Suppressor macrophage treated with lipopolysaccharide for 1 hour (primary cell): Measurements from ENCODE around the gene OMG.
A peak's percentile ranks its signal among the peaks of the same experiment; 100 is the strongest.
"Not testable (repeated sequence)": the region's sequence is repeated elsewhere in the genome, so short reads cannot be mapped to it uniquely, and the experiment has no call there.

Experiments used
- DNase-seq, 3 donors: peaks; one replicate each; pipeline ENCODE4 v3.0.0-alpha.2; 2020 to 2022

The OMG gene

DNA sequence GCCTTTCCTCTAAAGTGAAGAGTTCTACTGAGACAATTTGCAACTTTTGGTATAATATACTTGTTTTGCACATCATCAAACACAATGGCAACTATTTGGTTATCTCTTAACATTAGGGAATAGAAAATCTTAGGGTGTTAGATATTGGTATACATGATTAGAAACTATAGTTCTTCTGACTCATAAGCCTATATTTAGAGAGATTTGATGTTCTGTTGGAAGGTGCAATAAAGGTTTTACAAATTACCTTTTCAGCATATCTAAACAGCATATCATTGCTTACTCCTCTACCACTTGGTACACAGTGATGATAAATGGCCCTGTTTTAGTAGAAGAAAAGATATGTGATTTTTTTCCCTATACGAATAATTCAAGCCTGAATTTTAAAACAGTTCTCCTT lies 10.6 kb upstream of the OMG start:
- no peak for DNase-seq

DNA sequence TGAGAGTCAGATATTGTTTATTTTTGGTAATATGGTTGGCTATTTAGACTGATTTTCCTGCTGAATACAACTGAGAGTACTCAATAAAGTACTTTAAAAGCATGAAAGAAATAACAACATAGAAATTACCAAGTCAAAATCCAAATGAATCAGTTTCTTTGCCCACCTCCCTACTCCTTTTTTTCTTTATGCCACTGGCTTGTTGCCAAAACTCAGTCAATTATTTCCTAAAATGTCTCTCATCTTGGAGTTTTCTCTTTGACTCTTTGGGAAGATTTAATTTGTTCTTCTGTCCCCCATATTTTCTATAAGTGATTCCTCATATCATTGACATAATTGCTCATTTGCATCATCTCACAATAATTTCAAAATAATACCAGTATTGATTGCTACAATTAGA lies 2.6 kb upstream of the OMG start:
- DNase-seq: no peak

DNA sequence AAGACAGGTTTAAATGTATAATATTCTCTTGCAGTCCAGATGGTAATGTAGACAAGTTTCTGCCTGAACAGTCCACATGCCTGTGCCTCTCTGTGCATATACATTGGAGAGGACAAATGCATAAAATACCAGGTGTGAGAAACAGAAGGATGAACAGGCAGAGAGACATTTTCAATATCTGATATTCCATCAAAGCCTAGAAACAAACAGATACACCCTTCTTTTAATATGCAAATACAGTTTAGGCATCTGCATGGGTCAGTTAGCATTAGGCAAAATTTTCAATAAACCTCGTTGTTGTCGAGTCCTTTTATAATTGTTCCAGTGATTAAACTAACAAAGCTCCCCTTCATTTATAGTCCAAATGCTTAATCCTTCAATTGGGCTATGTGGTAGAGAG lies 897 bp downstream of the OMG start:
- DNase-seq: no peak

DNA sequence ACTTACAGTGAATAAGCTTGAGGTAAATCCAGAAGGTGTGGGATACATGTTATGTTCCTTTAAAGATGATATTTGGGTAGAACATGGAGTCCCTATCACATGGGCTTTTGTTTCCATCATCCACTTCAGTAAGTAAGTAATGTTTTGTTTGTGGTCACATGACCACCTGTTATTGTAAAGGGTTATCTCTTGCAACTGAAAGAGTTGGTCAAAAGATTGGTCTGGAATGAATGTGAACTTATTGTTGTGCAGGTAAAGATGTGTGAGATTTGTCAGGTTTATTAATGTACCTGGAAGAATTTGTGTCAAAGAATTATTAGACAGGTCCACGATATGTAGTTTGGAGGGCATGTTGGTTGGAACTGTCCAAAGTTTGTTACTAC lies 1.6 kb downstream of the OMG start:
- DNase-seq: no peak

DNA sequence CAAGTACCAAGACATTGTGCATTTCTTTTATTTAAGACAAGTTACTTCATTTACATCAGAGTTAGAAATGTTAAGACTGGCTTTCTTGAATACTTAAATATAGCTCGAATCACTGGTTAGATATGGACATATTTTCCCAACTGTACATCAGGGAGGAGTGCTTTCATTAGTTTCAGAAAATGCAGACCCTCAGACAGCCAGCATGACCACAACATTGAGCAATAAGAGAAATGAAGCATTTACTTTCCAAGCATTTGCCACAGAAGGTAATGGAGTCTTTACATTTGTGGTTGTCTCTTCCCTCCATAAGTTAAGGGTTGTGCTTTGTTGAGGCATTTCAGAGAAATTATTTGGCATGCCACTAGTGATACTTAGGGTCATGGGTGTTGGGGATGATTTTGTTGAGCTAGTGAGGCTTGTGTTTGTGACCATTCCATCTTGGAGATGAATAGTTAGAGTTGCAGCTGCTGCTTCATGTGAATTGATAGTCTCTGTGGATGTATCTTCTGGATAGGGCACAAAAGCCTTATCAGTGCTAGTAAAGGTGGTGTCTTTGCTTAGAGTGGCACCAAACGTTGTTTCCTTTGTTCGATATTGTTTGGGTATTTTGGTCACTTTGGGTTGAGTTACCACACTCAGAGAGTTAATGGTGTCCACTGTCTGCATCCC lies 2.1 kb downstream of the OMG start:
- DNase-seq: no peak

DNA sequence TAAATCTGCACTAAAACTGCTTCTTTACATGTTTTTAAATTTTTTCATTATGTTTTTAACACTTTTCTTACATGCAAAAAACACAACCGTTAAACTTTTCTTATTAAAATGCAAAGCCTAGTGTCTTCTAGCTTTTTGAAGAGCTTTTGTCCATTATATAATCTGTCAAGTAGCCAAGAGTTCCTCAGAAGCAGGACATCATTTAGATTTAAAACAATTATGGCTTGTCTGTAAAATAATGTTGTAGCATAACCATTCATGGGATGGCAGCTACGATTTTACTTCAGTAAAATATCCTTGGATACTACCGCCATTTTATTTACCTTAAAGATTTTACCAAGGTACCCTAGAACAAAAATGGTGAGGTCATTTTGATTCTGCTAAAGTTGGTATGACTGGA lies 2.8 kb downstream of the OMG start:
- DNase-seq: no peak

DNA sequence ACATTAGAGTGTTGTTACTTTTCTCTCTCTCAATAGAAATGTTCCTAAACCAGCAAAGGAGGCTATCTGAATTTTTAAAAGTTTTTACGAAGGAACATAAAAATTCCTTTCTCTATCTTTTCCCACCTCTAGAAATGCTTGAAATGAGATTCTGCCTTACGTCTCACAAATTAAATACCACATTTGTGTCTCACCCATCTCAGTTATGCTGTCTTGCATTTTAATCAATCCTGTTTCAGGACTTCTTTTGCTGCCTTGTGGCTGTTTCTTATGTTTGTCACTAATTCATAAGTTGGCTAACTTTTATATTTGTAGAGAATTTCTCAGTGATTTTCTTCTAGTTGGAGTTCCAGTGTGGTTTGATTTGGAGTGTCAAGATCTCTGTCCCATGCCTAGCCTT lies 3.5 kb downstream of the OMG start:
- DNase-seq: no peak

DNA sequence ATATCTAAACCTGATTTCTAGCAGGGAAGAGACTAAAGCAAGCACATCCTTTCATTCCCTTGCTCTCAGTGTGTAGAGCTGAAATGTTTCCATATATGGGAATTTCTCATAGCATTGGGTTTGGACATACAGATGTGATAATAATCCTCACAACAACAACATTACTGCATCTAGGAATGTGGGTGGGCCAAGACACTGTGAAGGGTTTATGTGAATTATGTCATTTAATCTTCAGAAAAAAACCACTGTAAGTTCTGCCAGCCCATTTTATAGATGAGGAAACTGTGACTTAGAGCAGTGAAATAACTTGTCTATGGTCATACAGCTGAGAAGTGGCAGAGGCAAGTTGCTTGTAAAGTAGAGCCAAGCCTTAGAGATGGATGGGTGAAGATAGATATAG lies 5.2 kb downstream of the OMG start:
- DNase-seq: no peak

DNA sequence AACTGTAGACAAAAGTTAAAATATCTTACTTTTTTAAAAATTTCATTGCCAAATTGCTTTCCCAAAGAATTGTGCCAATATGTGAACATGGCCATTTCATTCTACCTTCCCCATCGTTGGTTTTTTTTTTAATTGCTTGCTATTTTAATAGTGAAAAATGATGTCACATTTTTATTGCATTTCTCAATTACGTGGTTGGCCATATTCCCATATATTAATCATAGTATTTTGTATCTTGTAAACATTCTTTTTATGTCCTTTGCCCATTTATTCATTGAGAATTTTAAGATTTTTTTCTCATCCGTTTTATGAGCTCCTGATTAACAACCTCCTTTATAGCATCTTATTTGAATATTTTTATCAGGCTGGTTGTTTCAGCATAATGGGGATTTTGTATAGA lies 7.2 kb downstream of the OMG start:
- DNase-seq: no peak

DNA sequence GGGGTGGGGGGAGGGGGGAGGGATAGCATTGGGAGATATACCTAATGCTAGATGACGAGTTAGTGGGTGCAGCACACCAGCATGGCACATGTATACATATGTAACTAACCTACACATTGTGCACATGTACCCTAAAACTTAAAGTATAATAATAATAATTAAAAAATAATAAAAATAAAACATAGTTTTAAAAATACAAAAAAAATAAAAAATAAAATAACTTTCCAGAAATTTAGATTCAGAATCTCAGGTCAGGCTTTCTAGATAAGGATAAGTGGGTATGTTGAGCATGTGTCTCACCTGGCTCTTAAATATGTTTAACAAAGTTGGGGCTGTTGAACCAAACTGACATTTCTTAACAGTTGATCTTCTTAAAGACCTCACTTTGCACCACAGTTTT lies 9.1 kb downstream of the OMG start:
- not testable (repeated sequence) for DNase-seq

DNA sequence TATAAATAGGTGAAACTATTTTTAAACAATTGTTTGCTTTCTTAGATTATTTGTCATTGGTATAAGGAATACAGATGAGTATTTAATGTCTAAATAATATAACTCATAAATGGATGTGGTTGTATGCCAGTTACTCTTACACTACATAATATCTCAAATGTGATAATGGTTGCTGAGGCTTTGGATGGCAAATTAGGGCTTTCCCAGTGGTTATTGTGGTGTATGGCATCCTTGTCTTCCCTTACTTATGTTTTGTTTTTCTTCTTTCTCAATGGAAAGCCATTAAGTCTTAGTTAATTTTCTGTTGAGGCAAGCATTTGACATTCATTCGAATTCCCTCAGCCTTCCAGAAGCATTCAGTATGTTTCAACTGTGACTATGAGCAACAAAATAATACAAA lies 10.5 kb downstream of the OMG start:
- no peak for DNase-seq

DNA sequence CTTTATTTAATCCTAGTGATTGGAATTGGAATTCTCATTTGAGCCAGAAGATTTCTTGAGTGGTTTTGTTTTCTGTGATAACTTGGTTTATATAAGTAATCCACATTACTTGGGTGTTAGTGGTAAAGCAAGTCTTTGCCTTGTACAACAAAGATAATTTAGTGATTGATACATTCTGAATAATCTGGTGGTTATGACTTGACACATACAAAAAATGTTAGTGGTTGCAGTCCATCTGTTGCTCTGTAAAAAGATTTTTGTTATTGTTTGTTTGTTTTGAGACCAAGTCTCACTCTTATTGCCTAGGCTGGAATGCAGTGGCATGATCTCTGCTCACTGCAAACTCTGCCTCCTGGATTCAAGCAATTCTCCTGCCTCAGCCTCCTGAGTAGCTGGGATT lies 13.2 kb downstream of the OMG start:
- no peak for DNase-seq

DNA sequence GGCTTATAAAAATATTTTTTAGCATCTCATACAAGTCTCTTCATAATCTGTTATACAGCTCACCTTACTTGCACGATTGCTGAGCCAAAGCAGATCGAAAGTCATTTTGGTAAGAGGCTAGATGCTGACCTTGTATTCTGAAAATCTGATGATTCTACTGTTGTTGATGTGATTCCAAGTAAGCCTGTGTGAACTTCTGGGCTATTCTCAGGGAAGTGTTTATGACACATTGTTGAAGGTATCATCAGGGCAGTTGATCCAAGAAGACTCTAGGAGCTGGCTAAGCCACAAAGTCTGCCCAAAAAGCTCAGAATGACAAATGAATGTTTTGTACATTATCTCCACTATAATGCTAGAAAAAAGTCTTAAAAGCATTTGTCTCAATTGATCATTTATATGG lies 16.0 kb downstream of the OMG start:
- DNase-seq: no peak

DNA sequence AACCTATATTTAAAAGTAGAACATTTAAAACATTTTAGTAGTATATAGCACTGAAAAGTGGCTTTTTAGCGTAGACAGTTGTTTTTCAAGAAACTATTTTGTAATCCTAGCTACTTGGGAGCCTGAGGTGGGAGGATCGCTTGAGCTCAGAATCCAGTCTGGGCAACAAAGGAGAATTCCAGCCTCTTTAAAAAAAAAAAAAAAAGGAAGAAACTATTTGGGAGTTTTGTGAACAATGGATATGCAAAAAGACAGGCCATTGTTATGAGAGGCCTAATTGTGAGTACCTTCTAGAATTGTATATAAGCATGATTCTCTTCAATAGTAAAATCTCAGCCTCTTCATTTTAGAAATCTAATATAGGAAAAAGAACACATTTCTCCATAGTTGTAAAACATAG lies 17.6 kb downstream of the OMG start:
- DNase-seq: no peak

DNA sequence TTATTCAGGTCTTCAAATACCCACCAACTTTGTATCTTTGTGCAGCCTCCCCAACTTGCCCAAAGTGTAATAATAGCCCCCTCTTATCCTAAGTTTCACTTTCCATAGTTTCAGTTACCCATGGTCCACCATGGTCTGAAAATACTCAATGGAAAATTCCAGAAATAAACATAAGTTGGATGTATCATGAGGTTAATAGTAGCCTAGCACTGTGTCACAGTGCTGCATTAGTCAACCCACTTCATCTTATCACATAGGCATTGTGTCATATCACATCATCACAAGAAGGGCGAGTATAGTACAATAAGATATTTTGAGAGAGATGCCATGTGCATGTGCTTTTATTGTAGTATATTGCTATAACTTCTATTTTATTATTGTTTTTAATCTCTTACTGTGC lies 21.9 kb downstream of the OMG start:
- peak; percentile 36 to 74 (median 67) for DNase-seq

DNA sequence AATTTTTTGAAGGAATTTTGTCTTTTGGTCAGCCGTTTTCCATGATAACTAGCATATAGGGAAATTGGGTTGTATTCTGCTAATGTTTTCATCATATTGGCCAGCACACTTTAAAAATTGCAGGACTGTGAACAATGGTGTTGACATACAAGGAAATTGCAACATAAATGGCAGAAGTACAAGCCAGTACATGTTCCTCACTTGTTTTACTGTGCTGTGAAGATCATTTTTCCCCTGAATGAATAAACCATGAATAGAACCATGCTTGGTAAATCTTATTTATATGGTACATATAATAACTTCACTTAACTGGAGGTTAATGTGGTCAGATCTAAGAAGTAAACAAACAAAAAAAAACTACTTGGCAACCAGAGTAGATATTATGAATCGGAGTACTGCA lies 22.8 kb downstream of the OMG start:
- peak; percentile 44 to 83 (median 81) for DNase-seq

DNA sequence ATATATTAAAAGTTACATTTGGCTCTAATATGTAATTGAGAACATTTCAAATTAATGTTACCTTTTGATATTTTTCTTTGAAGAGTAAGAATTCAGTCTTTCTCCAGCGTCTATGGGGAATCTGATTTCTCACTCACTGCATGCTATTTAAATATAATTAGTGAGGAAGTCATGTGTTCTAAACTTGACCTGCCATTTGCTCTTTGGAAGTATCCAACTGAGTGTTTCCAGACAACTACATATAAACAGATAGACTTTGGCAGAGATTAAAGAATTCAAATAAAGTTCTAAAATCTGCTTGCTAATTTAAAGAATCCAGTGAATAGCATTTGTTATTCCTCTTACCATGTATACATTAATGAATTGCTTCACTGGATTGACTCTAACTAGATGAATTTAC lies 23.5 kb downstream of the OMG start:
- no peak for DNase-seq

DNA sequence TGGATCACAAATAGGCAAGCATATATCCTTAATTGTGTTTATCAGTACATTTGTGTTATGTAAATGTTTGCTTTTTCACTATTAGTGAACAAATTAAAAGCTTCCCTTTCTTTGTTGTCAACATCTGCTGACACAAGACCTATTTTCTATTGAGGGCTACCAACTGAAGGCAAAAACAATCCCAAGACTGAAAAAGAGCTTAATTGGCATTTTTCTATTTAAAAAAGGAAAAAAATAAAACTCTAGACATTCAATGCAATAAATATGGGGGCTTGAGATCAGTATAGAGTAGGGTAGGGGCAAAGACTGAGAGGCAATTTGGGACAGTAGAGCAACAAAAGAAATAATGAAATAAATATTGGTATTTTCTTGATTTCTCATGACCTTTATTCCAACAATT lies 24.2 kb downstream of the OMG start:
- DNase-seq: no peak

DNA sequence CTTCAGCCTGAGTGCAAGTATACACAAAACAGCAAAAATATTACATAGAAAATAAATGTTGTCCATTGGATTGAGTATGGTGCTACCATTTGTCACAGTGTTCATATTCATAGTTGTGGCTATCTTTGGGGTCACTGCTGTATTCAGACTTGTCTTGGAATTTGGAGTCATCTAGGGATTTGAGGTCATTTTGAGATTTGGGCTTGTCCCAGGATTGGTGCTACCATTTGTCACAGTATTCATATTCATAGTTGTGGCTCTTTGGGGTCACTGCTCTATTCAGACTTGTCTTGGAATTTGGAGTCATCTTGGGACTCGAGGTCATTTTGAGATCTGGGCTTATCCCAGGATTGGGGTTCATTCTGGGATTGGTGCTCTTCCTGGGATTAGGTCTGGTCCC lies 24.8 kb downstream of the OMG start:
- no peak for DNase-seq

DNA sequence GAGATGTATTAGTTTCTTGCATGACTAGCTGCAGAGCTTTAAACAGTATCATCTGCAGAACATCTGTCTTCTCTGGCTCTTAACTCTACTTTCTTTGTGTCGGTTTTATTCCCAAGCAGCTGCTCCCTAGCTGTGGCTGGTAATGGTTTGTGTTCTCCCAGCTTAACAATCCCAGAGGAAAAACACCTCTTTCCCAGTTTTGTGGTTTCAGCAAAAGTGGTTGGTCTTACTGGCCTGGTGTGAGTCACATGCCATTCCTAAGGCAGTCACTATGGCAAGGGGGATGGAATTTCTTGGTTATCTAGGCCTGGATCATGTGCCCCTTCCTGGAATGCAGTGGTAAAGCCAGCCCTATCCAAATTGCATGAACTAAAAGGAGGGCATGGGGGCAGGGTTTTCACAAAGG lies 27.5 kb downstream of the OMG start:
- DNase-seq: no peak

DNA sequence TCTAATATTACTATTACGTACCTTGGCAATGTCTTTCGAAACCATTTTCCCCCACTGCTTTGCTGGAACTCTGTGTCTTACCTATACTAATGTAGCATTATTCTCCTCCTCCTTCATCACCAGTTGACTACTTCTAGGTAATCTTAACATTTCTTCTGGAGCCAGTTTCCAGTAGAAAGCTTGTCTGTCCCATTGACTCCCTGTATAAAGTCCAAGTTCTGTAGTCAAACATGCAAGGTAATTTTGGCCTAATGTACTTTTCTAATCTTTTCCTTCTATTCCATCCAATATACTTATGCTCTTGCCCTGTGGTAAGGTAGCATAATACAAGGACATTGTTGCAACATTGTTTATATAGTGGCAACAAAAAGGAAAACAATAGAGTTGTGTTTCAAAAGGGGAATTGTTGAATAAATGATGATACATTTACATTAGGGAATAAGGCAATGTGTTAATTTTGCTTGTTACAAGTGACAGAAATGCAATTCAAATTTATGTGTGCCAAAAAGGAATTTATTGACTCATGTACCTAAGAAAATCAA lies 27.9 kb downstream of the OMG start:
- no peak for DNase-seq

DNA sequence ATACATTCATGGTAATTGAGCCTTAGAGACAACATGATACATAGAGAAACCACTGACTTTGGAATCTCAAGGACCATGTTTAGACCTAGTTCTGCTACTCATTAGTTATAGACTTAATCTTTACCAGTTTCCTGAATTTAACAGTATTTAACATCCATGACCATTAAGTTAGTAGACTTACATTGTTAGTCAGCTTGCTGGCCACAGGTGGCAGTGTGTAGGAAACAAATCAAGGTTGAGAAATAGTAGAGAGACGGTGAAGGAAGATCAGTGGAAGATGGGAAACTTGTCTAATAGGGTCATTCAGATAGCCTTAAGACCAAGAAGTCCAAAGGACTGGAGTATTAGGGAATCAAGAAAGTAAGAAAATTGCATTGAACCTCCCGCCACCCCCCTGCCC lies 31.0 kb downstream of the OMG start:
- peak in 2 of 3 donors; percentile 12 to 15 for DNase-seq

DNA sequence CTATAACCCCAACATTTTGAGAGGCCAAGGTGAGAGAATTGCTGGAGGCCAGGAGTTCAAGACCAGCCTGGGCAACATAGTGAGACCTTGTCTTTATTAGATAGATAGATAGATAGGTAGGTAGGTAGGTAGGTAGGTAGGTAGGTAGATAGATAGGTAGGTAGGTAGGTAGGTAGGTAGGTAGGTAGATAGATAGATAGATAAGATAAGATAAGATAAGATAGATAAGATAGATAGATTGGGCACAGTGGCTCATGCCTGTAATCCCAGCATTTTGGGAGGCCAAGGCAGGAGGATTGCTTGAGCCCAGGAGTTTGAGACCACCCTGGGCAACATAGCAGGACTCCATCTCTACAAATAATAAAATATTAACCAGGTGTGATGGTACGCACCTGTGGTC lies 34.1 kb downstream of the OMG start:
- not testable (repeated sequence) for DNase-seq

DNA sequence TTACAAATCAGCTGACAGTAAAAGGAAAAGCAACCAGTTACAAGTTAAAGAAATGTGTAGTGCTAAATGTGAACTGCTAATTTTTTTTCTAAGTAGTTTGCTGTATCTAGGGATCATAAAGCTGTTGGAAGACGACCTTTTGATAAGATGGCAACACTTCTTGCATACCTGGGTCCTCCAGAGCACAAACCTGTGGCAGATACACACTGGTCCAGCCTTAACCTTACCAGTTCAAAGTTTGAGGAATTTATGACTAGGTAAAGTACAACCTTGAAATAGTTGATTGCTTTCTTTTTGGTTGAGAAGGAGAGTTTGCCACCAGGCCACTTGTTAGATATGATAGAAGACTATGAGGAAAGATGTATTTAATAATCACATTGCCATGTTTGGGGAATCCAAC lies 35.4 kb downstream of the OMG start:
- no peak for DNase-seq

DNA sequence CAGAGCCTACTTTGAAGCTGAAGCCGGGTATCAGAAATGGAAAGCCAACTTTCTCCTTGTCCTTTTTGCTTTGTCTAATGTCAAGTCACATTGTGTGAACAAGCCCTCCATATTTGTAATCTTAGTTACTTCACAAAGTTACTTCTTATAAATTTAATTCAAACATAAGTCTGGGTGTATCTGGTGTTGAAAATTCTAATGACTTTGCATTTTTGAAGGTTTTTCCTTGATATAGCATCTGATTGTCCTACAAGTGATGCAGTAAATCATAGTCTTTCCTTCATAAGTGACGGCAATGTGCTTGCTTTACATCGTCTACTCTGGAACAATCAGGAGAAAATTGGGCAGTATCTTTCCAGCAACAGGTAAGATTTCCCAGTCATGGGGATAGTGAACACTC lies 36.9 kb downstream of the OMG start:
- no peak for DNase-seq

DNA sequence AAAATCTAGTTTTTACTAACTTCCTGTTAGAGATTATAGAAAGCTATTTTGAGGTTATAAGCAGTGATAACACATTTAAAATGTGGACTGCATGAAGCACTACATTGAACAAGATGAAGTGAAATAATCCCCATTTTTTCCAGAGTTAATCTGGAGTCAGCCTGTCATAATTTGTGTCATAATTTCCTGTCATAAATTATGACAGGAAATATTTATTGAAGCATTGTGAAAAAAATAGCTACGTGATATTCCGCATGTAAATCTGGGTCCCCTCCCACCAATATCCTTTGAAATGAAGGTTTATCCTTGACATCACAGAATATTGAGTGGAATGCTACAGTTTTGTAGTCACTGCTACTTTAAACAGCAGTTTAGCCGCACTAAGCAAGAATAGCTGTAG lies 40.1 kb downstream of the OMG start:
- DNase-seq: no peak
